Rectal smooth muscle tissue (tissue), 1 donor: ENCODE data around the gene LPXN.

Experiments
- H3K27ac ChIP-seq: one replicate; pipeline ENCODE4 v1.7.0; 2013; ENCODE audit warnings: low read depth, low read length, inconsistent platforms
- H3K27me3 ChIP-seq: one replicate; pipeline ENCODE4 v1.7.0; 2013; ENCODE audit warnings: low read length; ENCODE audit not compliant: control insufficient read depth, insufficient read depth
- H3K36me3 ChIP-seq: one replicate; pipeline ENCODE4 v1.7.0; 2013; ENCODE audit warnings: low read length; ENCODE audit not compliant: control insufficient read depth, insufficient read depth
- H3K4me1 ChIP-seq: one replicate; pipeline ENCODE4 v1.7.0; 2013; ENCODE audit warnings: low read length; ENCODE audit not compliant: control insufficient read depth, insufficient read depth
- H3K4me3 ChIP-seq: one replicate; pipeline ENCODE4 v1.7.0; 2013; ENCODE audit warnings: low read length
- H3K9ac ChIP-seq: one replicate; pipeline ENCODE4 v1.7.0; 2013; ENCODE audit warnings: low read length

The LPXN gene

GRCh38 chr11:58531865-58532341, 43.8 kb downstream of the LPXN start:
- Histone ChIP-seq H3K27ac (no peak overlapping the region), H3K36me3 (peaks cover 3% of the 10 kb centered on the region), H3K4me1 (no peaks in the 10 kb centered on the region), H3K27me3 (no peaks in the 10 kb centered on the region), H3K9ac (no peak overlapping the region), H3K4me3 (no peak overlapping the region)

GRCh38 chr11:58530236-58530635, 45.4 kb downstream of the LPXN start:
- Histone ChIP-seq H3K9ac (no peak overlapping the region), H3K27me3 (no peaks in the 10 kb centered on the region), H3K36me3 (peaks cover 3% of the 10 kb centered on the region)

GRCh38 chr11:58527429-58527828, 48.2 kb downstream of the LPXN start:
- Histone ChIP-seq H3K4me3 (no peak overlapping the region), H3K36me3 (peaks cover 3% of the 10 kb centered on the region), H3K9ac (no peak overlapping the region), H3K27me3 (no peaks in the 10 kb centered on the region), H3K27ac (no peak overlapping the region), H3K4me1 (no peaks in the 10 kb centered on the region)

More at GRCh38 chr11:58530236-58530635, 45.4 kb downstream of the LPXN start:
- H3K4me1 ChIP-seq, result no peaks in the 10 kb centered on the region
- no peak overlapping the region for H3K4me3 ChIP-seq
- H3K27ac ChIP-seq, result no peak overlapping the region

GRCh38 chr11:58526721-58527120, 48.9 kb downstream of the LPXN start:
- H3K36me3 ChIP-seq, result peaks cover 3% of the 10 kb centered on the region
- H3K27me3 ChIP-seq, result no peaks in the 10 kb centered on the region
- no peak overlapping the region for H3K4me3 ChIP-seq
- H3K9ac ChIP-seq, result no peak overlapping the region
- H3K4me1 ChIP-seq, result no peaks in the 10 kb centered on the region
- no peak overlapping the region for H3K27ac ChIP-seq

- no peaks in the 10 kb centered on the region for H3K36me3 ChIP-seq
- no peaks in the 10 kb centered on the region for H3K27me3 ChIP-seq
- no peak overlapping the region for H3K4me3 ChIP-seq
- H3K27ac ChIP-seq, result no peak overlapping the region
- H3K4me1 ChIP-seq, result no peaks in the 10 kb centered on the region
- no peak overlapping the region for H3K9ac ChIP-seq
Observed at GRCh38 chr11:58525037-58525614, 50.5 kb downstream of the LPXN start.

- Histone ChIP-seq H3K4me1 (no peaks in the 10 kb centered on the region), H3K27ac (no peak overlapping the region), H3K4me3 (peak overlapping the region; percentile 5), H3K36me3 (no peaks in the 10 kb centered on the region), H3K27me3 (no peaks in the 10 kb centered on the region), H3K9ac (no peak overlapping the region)
Observed at GRCh38 chr11:58524232-58525036, 51.2 kb downstream of the LPXN start.

GRCh38 chr11:58513747-58514367, 61.8 kb downstream of the LPXN start:
- no peak overlapping the region for H3K9ac ChIP-seq

GRCh38 chr11:58511636-58512035, 64.0 kb downstream of the LPXN start:
- H3K9ac ChIP-seq, result no peak overlapping the region
- H3K27ac ChIP-seq, result no peak overlapping the region
- H3K4me3 ChIP-seq, result no peak overlapping the region
- no peaks in the 10 kb centered on the region for H3K36me3 ChIP-seq
- no peaks in the 10 kb centered on the region for H3K27me3 ChIP-seq
- H3K4me1 ChIP-seq, result no peaks in the 10 kb centered on the region

More at GRCh38 chr11:58513747-58514367, 61.8 kb downstream of the LPXN start:
- H3K4me3 ChIP-seq, result no peak overlapping the region
- H3K4me1 ChIP-seq, result no peaks in the 10 kb centered on the region
- no peaks in the 10 kb centered on the region for H3K36me3 ChIP-seq
- no peaks in the 10 kb centered on the region for H3K27me3 ChIP-seq
- no peak overlapping the region for H3K27ac ChIP-seq

- H3K27ac ChIP-seq, result no peak overlapping the region
- H3K4me3 ChIP-seq, result no peak overlapping the region
- H3K36me3 ChIP-seq, result no peaks in the 10 kb centered on the region
- H3K27me3 ChIP-seq, result no peaks in the 10 kb centered on the region
- no peak overlapping the region for H3K9ac ChIP-seq
- H3K4me1 ChIP-seq, result no peaks in the 10 kb centered on the region
Observed at GRCh38 chr11:58509748-58510147, 65.9 kb downstream of the LPXN start.

GRCh38 chr11:58508814-58509213, 66.8 kb downstream of the LPXN start:
- H3K4me3 ChIP-seq, result no peak overlapping the region
- H3K27ac ChIP-seq, result no peak overlapping the region
- no peak overlapping the region for H3K9ac ChIP-seq
- H3K27me3 ChIP-seq, result no peaks in the 10 kb centered on the region
- no peaks in the 10 kb centered on the region for H3K36me3 ChIP-seq
- H3K4me1 ChIP-seq, result no peaks in the 10 kb centered on the region

GRCh38 chr11:58508005-58508404, 67.7 kb downstream of the LPXN start, which contains the start of gene OR5B21:
Gene OR5B21, minus strand, starts transcription at chr11:58508105. Its CDS starts 0 bp downstream, at chr11:58508105.
- H3K27ac ChIP-seq, result no peak within 1 kb of the TSS
- no peaks in the 10 kb centered on the region for H3K27me3 ChIP-seq
- H3K4me3 ChIP-seq, result no peak within 1 kb of the TSS
- H3K36me3 ChIP-seq, result no peaks in the 10 kb centered on the region
- H3K4me1 ChIP-seq, result no peaks in the 10 kb centered on the region
- H3K9ac ChIP-seq, result no peak within 1 kb of the TSS

GRCh38 chr11:58507355-58507754, 68.3 kb downstream of the LPXN start:
- no peak overlapping the region for H3K9ac ChIP-seq
- no peaks in the 10 kb centered on the region for H3K27me3 ChIP-seq
- no peak overlapping the region for H3K27ac ChIP-seq
- no peak overlapping the region for H3K4me3 ChIP-seq
- no peaks in the 10 kb centered on the region for H3K4me1 ChIP-seq
- no peaks in the 10 kb centered on the region for H3K36me3 ChIP-seq
